Esophagus squamous epithelium (tissue), 5 donors: Measurements from ENCODE around the gene SNRPN. TPM values are rescaled to one million over a fixed set of nuclear protein-coding genes. Genes with fewer than 3 reads are reported as not detected.
"Not testable (repeated sequence)": the region's sequence is repeated elsewhere in the genome, so short reads cannot be mapped to it uniquely, and the experiment has no call there.

Source experiments
- DNase-seq: peaks from one replicate; lab custom pipeline; 2025; lab: John Stamatoyannopoulos, UW
- H3K27ac ChIP-seq, 4 donors: fragments of 200-600 bp; sonication (generic); one replicate each; pipeline ENCODE4 v1.5.1; 2016 to 2019; ENCODE audit warnings: mild to moderate bottlenecking in 1 of 4
- H3K27me3 ChIP-seq, 4 donors: fragments of 200-600 bp; sonication (generic); 1 replicate in 3 of 4; 2 replicates in 1 of 4; pipeline versions ENCODE4 v1.5.1 to v1.6.0; 2017 to 2021; ENCODE audit warnings: antibody characterized with exemption in 1 of 4
- H3K36me3 ChIP-seq, 3 donors: fragments of 200-600 bp; sonication (generic); one replicate each; pipeline ENCODE4 v1.5.1; 2016 to 2019
- H3K4me1 ChIP-seq, 3 donors: fragments of 200-600 bp; sonication (generic); one replicate each; pipeline ENCODE4 v1.5.1; 2017 to 2019
- H3K4me3 ChIP-seq, 4 donors: fragments of 200-600 bp; sonication (generic); 1 replicate in 3 of 4; 2 replicates in 1 of 4; pipeline ENCODE4 v1.5.1; 2016 to 2019; ENCODE audit warnings: mild to moderate bottlenecking in 2 of 4, moderate library complexity in 1 of 4
- H3K9me3 ChIP-seq, 3 donors: fragments of 200-600 bp; sonication (generic); one replicate each; pipeline ENCODE4 v1.5.1; 2016 to 2019
- CTCF ChIP-seq, 6 experiments: fragments of 450-650 bp in 4 of 6; fragments of 200-600 bp in 2 of 6; sonication (generic) in 2 of 6; IDR thresholded peaks; one replicate each; pipeline ENCODE4 v1.5.1; 2016 to 2019; ENCODE audit warnings: antibody characterized with exemption in 6 of 6, mild to moderate bottlenecking in 4 of 6, moderate library complexity in 4 of 6
- POLR2A ChIP-seq, 4 donors: fragments of 450-650 bp; IDR thresholded peaks; one replicate each; pipeline ENCODE4 v1.6.1; 2017; ENCODE audit warnings: antibody characterized with exemption in 4 of 4, mild to moderate bottlenecking in 4 of 4, moderate library complexity in 3 of 4
- WGBS, 2 donors: methylation state at CpG; one replicate each; pipeline ENCODE4 v1.1.5; 2018; 5-methylcytosine and 5-hydroxymethylcytosine counted together
- intact Hi-C: fragments of 100-400 bp; cut with DNase I; formaldehyde crosslinking; loops from one replicate; pipeline ENCODE4 v1.15.0; 2022
- total RNA-seq, 4 donors: library from RNA; depleted of rRNA; stranded (reverse); fragments of >200 nt; gene quantifications; one replicate each; pipeline ENCODE4 v1.1.0, GENCODE V29; 2016
- donor health status: DM: yes; HTN: yes; CAD: no.

SNRPN gene
- total RNA-seq, 4 donors from 2014 or later, result 14.7 to 53.8 (median 35.0) TPM

GRCh38 chr15:24924153-24924552 lies 30.6 kb upstream of the SNRPN start:
- TF ChIP-seq CTCF (IDR thresholded peaks at IDR 0.05) (no peak), POLR2A (IDR thresholded peaks at IDR 0.05) (no peak)
- 58 to 65% methylated on average over 3 of the region's 3 CpGs for WGBS, 2 donors
- Histone ChIP-seq H3K4me3 (no peak overlapping the region), H3K4me1 (no peaks in the 10 kb centered on the region), H3K9me3 (peaks cover 0 to 8% (median 5%) of the 10 kb centered on the region in 3 donors), H3K36me3 (no peaks in the 10 kb centered on the region), H3K27ac (no peak overlapping the region), H3K27me3 (no peaks in the 10 kb centered on the region)
- DNase-seq, result no peak
- intact Hi-C loops, result no loop called here

- no peak overlapping the region for H3K4me3 ChIP-seq
- TF ChIP-seq CTCF (IDR thresholded peaks at IDR 0.05), result no peak
- TF ChIP-seq POLR2A (IDR thresholded peaks at IDR 0.05), result no peak
- no peaks in the 10 kb centered on the region for H3K4me1 ChIP-seq
- H3K36me3 ChIP-seq, result no peaks in the 10 kb centered on the region
- no peak for DNase-seq
- WGBS, 2 donors, result 46 to 47% methylated on average over 2 of the region's 2 CpGs
- intact Hi-C loops, result no loop called here
- H3K9me3 ChIP-seq, result peaks cover 0 to 12% (median 5%) of the 10 kb centered on the region in 3 donors
- no peaks in the 10 kb centered on the region for H3K27me3 ChIP-seq
- H3K27ac ChIP-seq, result no peak overlapping the region
Observed at GRCh38 chr15:24924621-24925020, 30.2 kb upstream of the SNRPN start.

- H3K4me1 ChIP-seq, DNase-seq, H3K27ac ChIP-seq, intact Hi-C loops, H3K27me3 ChIP-seq, H3K36me3 ChIP-seq, H3K4me3 ChIP-seq: not testable (repeated sequence)
- H3K9me3 ChIP-seq, result peaks cover 0 to 27% (median 5%) of the 10 kb centered on the region in 3 donors
- WGBS, 2 donors, result 80 to 89% methylated on average over 6 to 9 of the region's 10 CpGs
Observed at GRCh38 chr15:24931874-24932732, 22.7 kb upstream of the SNRPN start.

GRCh38 chr15:24933716-24934115 lies 21.1 kb upstream of the SNRPN start:
- Histone ChIP-seq H3K4me3 (no peak overlapping the region), H3K4me1 (no peaks in the 10 kb centered on the region), H3K27me3 (no peaks in the 10 kb centered on the region), H3K9me3 (peaks cover 0 to 27% (median 5%) of the 10 kb centered on the region in 3 donors), H3K27ac (no peak overlapping the region), H3K36me3 (no peaks in the 10 kb centered on the region)
- whole genome bisulfite sequencing, 2 donors, result 83 to 86% methylated on average over 2 to 7 of the region's 7 CpGs
- no peak for DNase-seq
- intact Hi-C loops, result no loop called here
- TF ChIP-seq CTCF (IDR thresholded peaks at IDR 0.05) (no peak), POLR2A (IDR thresholded peaks at IDR 0.05) (no peak)

- 57 to 76% methylated on average over 2 to 3 of the region's 3 CpGs for WGBS, 2 donors
- H3K27me3 ChIP-seq, H3K4me3 ChIP-seq, H3K27ac ChIP-seq, H3K36me3 ChIP-seq, H3K9me3 ChIP-seq, DNase-seq, intact Hi-C loops, H3K4me1 ChIP-seq: not testable (repeated sequence)
Observed at GRCh38 chr15:24938224-24938623, 16.6 kb upstream of the SNRPN start.

- no peak for DNase-seq
- H3K36me3 ChIP-seq, result no peaks in the 10 kb centered on the region
- no peak overlapping the region for H3K4me3 ChIP-seq
- H3K4me1 ChIP-seq, result no peaks in the 10 kb centered on the region
- H3K27me3 ChIP-seq, result no peaks in the 10 kb centered on the region
- TF ChIP-seq POLR2A (IDR thresholded peaks at IDR 0.05) (no peak), CTCF (IDR thresholded peaks at IDR 0.05) (no peak)
- H3K9me3 ChIP-seq, result no peaks in the 10 kb centered on the region
- 25 to 31% methylated on average over 2 of the region's 2 CpGs for WGBS, 2 donors
- H3K27ac ChIP-seq, result no peak overlapping the region
- intact Hi-C loops, result no loop called here
Observed at GRCh38 chr15:24940236-24940635, 14.6 kb upstream of the SNRPN start.
